Globus pallidus (tissue), 1 donor: ENCODE measurements around the gene SERPINB5.

Source experiments
- DNase-seq: peaks from one replicate; pipeline ENCODE4 v3.0.0-alpha.2; 2015; ENCODE audit warnings: low spot score

SERPINB5 gene

DNA sequence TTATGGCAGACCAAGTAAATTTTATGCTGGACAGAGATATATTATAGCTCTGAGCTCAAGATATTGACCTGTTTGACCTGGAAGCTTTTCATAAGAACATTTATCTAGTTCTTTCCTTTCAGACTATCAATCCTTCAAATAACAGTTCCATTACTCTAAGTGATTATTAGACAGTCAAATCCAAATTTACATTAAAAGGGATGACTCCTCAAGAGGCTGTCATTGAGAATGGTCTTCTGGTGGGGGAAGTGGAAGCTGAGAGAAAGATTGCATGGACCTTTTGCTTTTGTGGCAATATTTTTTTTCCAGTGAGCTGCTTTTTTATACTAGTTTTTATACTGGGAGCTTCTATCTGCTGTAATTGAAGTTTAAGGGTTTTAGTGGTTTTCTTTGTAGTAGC is 50.5 kb downstream of the SERPINB5 start:
- no peak for DNase-seq

DNA sequence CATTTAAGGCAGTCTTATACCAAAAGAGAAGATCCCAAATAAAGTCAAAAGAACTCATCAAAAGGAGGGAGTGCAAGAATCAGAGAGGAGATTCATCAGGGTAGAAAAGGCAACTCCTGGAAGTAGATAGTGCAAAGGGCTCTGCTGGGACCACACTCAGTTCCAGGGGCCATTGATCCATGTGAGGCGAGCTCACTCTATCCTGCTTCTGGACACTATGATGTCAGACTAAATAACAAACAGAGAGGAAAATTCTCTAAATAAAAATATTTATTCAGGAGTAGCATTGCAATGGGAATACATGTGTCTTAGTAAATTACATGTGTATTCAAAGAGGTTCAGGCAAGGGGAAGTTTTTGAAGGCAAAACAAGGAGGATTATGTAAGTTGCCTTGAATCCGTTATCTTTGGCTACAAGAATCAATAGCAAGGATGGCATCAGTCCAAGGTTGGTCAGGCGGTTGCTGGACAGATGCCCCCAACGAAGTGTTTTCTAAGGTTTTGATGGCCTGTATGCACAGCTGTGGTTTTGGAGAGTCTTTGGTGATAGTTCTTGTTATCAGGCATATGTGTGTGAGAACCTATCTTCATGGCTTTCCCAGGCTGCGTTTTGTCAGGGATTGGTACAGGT is 52.2 kb downstream of the SERPINB5 start:
- DNase-seq, result no peak

DNA sequence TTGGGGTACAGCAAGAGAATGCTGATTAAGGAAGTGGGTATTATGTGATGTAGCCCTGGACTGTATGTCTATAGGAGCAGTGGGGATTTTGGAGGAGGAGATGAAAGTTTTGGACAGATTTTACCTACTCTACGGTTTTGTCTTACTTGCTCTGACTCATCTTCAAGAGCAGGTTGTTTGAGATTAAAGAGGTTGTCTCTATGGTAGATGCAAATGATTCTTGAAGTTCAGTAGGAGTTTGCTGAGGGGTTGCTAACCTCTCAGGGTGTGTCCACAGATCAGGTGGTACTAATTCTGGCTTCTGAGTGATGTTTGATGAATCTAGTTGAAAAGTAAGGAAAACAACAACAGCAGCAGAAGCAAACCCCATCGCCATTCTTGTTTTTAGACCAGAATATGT is 55.7 kb downstream of the SERPINB5 start:
- no peak for DNase-seq

DNA sequence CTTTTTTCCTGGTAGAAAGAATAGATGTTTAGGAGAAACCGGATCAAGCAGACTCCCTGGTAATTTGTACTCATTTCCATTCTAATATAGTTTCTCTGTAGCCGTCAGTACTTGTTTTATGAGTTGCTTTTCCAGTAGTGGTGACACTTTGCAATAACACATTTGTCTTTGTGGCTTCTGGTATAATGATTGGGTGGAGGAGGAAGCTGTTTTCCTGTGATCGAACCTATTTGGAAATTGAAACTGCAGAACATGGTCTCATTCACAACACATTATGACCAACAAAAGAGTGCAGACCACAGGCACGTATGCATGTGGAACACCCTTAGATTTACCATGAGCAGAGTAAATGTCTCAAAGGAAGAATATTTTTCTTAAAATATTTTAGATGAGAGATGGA is 57.9 kb downstream of the SERPINB5 start:
- DNase-seq, result no peak

DNA sequence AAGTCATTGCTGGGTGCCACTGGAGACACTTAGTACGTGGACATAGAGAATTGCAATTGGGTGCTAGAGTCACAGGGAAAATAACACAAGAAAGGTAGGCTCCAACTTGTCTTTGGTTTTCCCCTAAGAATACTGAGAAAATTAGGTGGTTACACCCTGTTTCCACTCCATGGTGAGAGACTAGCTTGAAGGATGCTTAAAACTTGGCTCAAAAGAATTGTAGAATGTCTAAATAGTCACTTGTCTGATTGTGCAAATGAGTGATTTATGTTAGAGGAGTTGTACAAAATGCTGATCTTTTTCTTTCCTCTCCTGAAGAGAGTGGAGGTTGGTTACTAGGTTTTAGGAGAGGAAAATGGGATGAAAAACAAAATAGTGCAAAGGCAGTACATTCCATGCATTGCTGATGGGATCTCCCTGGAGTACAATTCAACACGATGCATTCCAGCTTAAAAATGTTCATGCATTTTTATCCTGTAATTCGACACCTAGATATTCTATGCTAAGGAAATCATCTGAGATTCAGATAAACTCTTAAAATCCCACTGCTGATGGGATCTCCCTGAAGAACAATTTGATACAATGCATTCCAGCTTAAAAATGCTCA is 63.2 kb downstream of the SERPINB5 start:
- no peak for DNase-seq

DNA sequence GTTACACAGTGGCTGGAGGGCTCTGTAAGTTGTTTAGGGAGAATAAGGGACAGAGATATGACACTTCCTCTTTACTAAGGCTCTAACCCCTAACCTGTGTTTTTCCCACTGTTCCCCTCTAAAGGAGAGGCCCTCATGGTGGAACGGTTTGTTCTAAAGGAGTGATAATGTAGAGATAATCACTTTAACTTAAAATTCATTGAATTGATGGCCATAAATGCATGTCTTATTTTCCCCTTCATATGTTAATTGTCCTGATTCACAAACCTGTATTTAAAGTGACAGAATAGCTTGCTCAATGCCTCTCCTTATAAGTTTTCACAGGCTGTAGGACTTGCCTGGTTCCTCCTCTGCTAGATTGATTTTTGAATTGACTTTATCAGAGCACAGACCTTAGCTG is 65.3 kb downstream of the SERPINB5 start, which contains the start of gene SERPINB12:
Gene SERPINB12 (plus strand): TSS at position 301 of the 400 bp plus-strand sequence. CDS start 13,791 bp downstream, outside the sequence.
- no peak for DNase-seq

DNA sequence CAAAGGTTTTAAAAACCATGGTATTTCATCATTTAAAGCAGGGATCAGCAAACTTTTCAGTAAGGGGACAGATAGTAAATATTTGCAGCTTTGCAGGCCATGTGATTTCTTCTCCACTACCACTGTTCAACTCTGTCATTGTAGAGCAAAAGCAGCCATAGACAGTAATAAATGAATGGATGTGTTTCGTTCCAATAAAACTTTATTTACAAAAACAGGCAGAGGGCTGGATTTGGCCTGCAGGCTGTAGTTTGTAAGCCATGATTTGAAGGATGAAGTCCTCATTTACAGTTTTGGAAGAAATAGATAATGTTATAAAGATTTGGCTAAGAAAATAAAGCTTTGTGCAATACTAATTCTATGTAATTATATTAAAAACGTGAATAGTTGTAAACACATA is 67.3 kb downstream of the SERPINB5 start:
- DNase-seq, result no peak

DNA sequence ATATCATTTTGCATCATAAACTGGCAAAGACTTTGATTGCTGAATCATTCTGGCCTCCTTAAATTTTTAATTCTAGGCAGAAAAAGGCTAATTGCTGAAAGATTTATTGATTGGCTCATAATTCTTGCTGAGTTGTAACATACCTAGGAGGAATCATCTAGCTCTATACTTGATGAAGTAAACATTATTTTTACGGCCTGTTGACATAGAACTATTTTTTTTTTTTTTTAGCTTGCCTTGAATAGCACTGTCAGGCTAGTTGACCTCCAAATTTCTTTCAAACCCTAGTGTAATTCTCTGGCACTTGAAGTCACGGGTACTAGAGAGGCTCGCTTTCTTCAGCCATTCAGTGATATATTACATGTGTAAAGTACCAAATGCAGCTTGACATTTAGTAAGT is 68.2 kb downstream of the SERPINB5 start:
- DNase-seq, result no peak

DNA sequence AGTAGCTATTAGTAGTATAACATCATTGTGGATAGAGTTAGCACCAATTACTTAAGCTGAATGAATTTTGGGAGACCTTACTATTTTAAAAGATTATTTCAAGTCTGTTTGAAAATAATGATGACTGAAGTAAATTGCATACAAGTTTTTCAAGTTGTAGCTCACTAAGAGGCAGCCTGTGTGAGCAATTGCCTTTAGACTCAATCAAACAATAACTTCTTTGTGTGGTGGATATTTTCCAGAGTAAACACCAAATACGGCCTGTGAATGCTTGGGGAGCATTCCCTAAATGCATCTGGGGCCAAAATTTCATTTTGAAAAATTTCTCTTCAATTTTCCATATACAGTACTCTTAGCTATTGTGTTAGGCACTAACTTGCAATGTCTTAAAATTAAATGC is 73.3 kb downstream of the SERPINB5 start:
- DNase-seq, result peak; percentile 27

DNA sequence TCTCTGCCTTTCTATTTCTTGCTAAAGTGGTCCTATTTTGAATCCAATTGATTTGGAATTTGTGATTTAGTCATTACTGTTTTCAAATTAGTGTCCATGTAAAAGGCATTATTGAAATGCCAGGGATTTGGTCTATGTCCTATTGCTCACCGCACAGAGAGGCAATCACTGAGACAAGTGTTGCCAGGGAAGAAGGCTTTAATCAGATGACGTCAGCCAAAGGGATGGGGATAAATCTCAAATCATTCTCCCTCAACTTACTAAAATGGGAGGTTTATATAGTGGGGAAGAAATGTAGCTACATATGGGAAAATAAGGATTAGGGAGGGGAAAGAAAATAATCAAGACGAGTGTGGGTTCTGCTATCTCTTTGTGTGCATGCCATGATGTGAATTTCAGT is 75.0 kb downstream of the SERPINB5 start:
- DNase-seq, result no peak

DNA sequence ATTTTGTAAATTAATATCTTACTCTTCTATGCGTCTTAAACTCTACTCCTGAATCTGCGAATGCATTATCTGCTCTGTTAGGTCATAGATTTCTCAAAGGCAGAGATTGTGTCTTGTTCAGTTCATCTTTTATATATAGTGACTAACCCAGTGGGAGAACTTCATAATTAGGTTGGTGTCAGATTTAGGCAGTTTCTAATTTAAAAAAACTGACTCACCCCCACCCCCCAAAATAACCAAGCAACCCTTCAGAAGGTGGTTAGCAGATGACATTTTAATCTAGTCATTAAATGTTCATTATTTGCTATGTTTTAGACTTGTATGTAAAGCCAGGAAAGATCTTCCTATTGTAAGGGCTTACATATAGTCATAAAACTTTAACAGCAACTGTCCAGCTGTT is 75.8 kb downstream of the SERPINB5 start:
- DNase-seq, result no peak

DNA sequence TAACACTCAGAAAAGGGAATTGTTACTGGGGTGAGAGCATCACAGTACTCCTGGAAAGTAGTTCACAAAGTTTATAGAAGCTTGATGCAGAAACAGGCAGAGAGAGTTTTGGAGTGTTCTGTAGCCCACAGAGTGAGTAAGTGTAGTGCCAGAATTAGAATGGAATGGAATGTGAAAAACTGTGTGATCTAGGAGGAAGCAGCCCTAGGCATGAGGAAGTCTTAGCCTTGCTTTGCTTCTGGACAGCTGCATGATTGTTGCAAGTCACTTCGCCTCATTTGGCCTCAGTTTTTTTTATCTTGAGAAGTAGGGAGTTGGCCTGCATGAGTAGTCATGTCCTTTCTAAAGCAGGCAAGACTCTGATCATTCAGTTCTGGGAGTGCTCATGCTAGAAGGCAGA is 76.3 kb downstream of the SERPINB5 start:
- peak; percentile 30 for DNase-seq
